Measurements from ENCODE around the gene CD74. TPM values are rescaled to one million over a fixed set of nuclear protein-coding genes. Genes with fewer than 3 reads are reported as not detected.
A peak's percentile ranks its signal among the peaks of the same experiment; 100 is the strongest.

Gene CD74
- total and polyA plus RNA-seq, 2 of the 13 experiments (the other 11 are each of a cell fraction or from before 2014, with no cell fraction given), result 34.1 to 84.4 TPM

- TF ChIP-seq ZFX (CRISPR knock-in tag; IDR thresholded peaks at IDR 0.05; ENCODE audit: low read depth) (peak; percentile 45; the same call in 1 of the 2 replicates), ZNF260 (CRISPR knock-in tag; IDR thresholded peaks at IDR 0.05; ENCODE audit: borderline replicate concordance, low read depth) (no peak), ZBTB42 (CRISPR knock-in tag; IDR thresholded peaks at IDR 0.05) (peak; percentile 57; the same call in 1 of the 2 replicates), ZNF296 (CRISPR knock-in tag; conservative IDR thresholded peaks at IDR 0.05) (no peak), KLF16 (CRISPR knock-in tag; IDR thresholded peaks at IDR 0.05) (no peak), JUND (CRISPR knock-in tag; IDR thresholded peaks at IDR 0.05) (no peak), RFX5 (IDR thresholded peaks at IDR 0.05; ENCODE audit: low read depth, low read length) (peak; percentile 99), SALL1 (CRISPR knock-in tag; IDR thresholded peaks at IDR 0.05) (peak; percentile 37; the same call in 1 of the 2 replicates), ZNF883 (CRISPR knock-in tag; IDR thresholded peaks at IDR 0.05; ENCODE audit: not compliant biosample characterization) (peak; percentile 51), HMGXB3 (CRISPR knock-in tag; IDR thresholded peaks at IDR 0.05; ENCODE audit: borderline replicate concordance) (peak; percentile 43; the same call in 1 of the 2 replicates), NFAT5 (CRISPR knock-in tag; IDR thresholded peaks at IDR 0.05) (peak; percentile 15; the same call in 1 of the 2 replicates)
- TF ChIP-seq, protein P1, sequence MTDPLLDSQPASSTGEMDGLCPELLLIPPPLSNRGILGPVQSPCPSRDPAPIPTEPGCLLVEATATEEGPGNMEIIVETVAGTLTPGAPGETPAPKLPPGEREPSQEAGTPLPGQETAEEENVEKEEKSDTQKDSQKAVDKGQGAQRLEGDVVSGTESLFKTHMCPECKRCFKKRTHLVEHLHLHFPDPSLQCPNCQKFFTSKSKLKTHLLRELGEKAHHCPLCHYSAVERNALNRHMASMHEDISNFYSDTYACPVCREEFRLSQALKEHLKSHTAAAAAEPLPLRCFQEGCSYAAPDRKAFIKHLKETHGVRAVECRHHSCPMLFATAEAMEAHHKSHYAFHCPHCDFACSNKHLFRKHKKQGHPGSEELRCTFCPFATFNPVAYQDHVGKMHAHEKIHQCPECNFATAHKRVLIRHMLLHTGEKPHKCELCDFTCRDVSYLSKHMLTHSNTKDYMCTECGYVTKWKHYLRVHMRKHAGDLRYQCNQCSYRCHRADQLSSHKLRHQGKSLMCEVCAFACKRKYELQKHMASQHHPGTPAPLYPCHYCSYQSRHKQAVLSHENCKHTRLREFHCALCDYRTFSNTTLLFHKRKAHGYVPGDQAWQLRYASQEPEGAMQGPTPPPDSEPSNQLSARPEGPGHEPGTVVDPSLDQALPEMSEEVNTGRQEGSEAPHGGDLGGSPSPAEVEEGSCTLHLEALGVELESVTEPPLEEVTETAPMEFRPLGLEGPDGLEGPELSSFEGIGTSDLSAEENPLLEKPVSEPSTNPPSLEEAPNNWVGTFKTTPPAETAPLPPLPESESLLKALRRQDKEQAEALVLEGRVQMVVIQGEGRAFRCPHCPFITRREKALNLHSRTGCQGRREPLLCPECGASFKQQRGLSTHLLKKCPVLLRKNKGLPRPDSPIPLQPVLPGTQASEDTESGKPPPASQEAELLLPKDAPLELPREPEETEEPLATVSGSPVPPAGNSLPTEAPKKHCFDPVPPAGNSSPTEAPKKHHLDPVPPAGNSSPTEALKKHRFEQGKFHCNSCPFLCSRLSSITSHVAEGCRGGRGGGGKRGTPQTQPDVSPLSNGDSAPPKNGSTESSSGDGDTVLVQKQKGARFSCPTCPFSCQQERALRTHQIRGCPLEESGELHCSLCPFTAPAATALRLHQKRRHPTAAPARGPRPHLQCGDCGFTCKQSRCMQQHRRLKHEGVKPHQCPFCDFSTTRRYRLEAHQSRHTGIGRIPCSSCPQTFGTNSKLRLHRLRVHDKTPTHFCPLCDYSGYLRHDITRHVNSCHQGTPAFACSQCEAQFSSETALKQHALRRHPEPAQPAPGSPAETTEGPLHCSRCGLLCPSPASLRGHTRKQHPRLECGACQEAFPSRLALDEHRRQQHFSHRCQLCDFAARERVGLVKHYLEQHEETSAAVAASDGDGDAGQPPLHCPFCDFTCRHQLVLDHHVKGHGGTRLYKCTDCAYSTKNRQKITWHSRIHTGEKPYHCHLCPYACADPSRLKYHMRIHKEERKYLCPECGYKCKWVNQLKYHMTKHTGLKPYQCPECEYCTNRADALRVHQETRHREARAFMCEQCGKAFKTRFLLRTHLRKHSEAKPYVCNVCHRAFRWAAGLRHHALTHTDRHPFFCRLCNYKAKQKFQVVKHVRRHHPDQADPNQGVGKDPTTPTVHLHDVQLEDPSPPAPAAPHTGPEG (CRISPR knock-in tag; IDR thresholded peaks at IDR 0.05), result 0 out of 2 replicates have a peak, but pooled peaks have one; percentile 55
These were observed at the start of gene CD74 (continued) for GRCh38 chr5:150412319-150413175.

All from HepG2 (cell line).